HG03558 (cell line): Measurements from ENCODE around the gene APOD.
"Not testable (repeated sequence)": the region's sequence is repeated elsewhere in the genome, so short reads cannot be mapped to it uniquely, and the experiment has no call there.

Experiments used
- ATAC-seq: cut with Tn5 transposase; IDR thresholded peaks from one replicate; pipeline ENCODE4 v1.9.1; 2021; ENCODE audit warnings: moderate number of reproducible peaks; ENCODE audit not compliant: unreplicated experiment; ENCODE audit errors: extremely low read depth

The APOD gene

GRCh38 chr3:195590381-195590780 is 6.6 kb upstream of the APOD start:
- ATAC-seq: not testable (repeated sequence)

DNA sequence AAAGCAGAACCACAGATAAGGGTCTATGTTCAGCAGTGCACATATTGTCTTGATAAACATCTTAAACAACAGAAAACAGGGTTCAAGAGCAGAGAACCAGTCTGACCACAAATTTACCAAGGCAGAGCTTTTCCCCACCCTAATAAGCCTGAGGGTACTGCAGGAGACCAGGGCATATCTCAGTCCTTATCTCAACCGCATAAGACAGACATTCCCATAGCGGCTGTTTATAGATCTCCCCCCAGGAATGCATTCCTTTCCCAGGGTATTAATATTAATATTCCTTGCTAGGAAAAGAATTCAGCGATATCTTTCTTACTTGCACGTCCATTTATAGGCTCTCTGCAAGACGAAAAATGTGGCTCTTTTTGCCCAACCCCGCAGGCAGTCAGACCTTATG is 6.1 kb upstream of the APOD start:
- ATAC-seq: not testable (repeated sequence)

DNA sequence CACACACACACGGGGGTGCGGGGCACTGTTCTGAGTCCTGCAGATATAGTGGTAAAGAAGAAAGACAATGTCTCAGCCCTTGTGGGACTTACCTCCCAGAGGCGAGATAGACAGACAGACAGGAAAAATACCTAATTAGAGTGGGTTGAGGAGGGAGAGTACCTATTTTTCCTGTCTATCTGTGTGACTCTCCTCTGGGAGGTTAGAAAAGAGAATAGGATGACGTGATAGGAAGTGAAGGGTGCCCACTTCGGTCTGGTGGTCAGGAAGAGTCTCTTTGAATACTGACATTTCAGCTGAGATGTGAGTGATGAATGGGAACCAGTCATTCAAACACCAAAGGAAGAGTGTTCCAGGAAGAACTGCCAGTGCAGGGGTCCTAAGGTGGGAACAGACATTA is 4.1 kb upstream of the APOD start:
- ATAC-seq: no peak

DNA sequence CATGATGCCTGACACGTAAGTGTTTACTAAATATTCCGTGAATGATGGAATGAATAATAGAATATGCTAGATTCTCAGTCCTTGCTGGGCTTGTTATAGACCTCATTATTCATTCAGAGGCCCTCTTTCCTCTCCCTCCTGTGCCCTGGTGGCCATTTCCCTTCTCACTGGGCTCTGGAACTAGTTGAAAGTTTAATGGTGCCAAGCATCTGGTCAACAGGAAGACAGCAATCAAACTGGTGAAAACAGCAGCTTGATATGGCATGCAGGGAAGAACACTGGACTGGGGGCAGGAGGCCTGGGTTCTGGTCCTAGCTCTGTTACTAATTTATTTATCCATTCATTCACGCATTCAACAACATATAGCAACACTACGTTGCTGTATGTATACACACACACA is 3.7 kb upstream of the APOD start:
- no peak for ATAC-seq

DNA sequence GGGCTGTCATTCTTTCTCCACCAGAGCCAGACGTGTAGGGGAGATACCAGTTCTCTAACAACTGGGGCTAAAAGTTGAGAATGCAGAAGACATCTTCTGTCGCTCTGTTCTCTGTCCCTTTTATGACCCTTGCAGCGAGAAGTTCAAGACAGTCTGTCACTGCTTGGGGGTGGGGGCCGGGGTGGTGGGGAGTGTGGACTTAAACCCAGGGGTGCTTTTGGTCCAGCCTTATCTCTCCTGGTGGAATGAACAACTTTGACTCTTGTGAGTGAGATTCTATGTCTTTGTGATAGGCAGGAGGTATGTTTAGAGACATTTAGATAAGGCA is 767 bp upstream of the APOD start:
- no peak for ATAC-seq

DNA sequence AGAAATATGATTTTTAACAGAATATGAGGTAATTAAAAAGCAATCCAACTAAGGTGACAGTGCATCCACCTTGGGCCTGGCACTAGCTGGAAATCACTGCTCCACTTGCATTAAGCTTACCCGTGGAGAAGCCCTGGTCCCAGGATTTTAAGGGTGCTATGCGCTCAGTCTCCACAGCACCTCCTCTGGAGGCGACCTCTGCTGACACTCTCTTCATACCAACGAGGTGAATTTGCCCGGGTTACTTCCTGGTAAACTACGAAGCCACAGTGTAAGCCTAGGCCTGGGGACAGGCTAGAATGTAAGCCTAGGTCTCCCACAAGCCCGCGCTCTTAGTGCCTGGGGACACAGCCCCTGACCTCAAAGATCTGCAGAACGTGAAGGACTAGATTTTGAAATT is 793 bp downstream of the APOD start:
- ATAC-seq: no peak

DNA sequence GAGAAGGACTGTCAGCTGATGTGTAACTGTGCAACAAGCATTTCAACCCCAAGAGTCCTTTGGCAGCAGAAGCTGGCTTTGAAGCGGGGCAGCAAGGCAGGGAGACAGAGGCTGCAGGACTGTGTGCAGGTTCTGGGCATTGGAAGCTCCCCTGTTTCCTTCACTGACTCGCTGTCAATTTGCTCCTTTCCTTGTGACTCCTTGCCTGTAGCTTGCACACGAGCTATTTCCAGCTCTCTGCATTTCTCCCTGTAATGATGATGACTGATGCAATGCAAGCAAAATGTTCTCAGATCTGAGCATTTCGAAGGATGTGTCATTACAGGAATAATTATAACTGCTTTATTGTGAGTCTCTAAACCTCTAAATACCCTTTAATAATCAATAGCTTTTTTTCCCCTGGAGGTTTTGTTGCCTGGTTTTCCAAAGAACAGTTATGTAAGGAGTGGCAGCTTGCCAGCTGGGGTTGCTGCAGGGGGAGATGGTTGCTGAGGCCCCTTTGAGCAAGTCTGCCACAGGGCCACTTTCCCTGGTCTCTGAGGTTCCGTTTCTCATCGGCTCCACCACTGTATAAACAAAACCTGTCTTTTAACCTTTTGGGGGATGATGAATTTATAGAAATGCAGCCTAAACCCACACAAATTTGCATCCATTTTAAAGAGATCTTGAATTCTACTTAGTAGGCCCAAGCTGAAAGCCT is 2.8 kb downstream of the APOD start:
- no peak for ATAC-seq

DNA sequence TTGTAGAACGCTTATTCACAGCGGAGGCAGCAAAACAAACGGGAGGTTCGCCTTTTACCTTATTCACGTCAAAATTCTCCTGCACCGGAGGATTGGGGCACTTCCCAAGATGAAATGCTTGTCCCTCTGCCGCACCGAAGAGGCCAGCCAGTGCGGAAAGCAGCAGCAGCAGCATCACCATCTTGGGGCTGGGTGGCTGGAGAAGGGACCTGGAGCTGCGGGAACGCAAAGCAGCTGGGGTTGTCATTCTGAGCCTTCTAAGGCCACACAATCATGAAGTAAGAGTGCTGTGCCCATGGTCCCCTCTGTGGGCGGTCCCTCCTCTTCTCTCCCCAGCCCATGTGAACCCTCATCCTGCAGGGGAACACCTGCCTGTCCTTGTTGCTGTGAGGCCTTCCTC is 4.5 kb downstream of the APOD start:
- ATAC-seq: no peak

DNA sequence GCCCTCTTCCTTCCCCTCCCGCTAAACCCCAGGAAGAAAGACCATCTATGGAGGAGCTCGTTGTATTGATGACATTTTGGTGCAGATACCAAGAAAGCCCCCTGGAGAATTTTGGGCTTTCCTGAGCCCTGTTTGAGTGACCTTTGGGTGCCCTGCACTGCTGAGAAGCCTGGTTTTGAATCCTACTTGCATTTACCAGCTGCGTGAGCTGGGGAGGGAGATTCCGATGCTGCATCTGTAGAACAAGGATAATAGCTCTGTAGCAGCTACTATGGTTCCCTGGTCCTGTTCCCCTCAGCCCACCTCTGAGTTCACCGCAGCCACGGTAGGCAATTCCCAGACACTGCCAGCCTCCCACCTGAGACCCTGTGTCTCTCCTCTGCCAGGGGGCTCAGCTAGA is 5.2 kb downstream of the APOD start:
- ATAC-seq: no peak

GRCh38 chr3:195577645-195578177 is 6.0 kb downstream of the APOD start:
- no peak for ATAC-seq

DNA sequence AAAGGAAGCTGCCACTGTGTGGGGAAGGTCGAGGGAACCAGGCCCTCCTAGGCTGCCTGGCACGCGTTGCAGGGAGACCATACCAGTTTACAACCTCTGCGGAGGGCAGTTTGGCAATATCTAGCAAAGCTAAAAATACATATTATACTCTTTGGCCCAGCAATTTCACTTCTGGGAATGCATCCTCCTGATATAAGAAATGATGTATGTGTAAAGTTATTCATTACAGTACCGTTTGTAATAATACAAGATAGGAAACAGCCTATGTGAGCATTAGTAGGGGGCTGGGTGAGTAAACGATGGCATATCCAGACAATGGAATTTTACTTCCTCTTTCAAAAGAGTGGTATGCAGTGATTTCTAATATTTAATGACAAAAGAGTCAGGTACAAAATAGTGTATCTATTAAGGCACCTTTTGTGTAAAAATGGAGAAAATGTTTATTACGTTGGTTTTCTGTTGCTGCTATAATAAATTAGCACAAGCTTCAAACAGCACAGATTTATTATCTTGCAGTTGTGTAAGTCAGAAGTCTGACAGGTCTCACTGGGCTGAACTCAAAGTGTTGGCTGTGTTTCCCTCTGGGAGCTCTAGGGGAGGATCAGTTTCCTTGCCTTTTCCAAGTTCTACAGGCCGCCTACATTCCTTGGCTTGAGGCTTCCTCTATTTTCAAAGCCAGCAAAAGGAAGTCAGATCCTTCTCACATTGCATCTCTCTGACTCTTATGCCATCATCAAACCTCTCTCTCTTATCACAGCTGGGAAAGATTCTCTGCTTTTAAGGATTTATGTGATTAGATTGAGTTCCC is 9.0 kb downstream of the APOD start:
- no peak for ATAC-seq

GRCh38 chr3:195573611-195574496 is 9.9 kb downstream of the APOD start:
- no peak for ATAC-seq

DNA sequence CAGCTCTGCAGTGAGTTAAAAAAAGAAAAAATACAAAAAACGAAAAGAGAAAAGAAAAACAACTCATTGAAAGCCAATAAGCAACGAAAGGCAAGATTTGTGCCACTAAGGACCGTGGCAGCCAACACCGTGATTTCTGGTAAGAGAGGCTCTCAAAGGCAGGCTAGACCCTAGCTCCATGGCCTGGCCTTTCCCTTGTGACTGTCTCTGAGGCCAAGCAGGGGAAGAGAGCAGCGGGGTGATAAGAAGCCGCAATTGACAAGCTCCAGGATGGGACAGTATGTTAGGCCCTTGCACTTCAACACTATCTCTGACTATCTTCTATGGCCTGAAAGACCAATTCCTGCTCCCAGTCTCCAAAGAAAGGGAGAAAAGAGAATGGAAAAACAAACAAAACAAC is 12.4 kb downstream of the APOD start:
- no peak for ATAC-seq

DNA sequence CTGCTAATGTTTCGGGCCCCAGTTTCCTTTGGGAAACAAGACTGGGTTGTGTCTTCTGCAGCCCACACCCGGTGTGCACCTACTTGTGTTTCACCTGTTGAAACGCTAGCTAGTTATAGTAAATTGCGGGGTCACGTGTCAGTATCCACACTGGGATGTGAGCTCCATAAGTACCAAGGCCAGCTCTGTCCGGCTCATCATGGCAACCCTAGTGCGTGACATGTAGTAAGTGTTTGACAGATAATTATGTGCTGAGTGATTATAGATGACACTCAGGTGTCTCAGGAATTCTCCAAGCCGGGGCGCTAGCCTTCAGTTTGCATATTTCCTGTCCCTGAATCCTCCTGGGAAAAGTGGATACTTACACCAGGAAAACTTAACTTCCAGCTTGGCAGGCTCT is 12.8 kb downstream of the APOD start:
- ATAC-seq: no peak

- ATAC-seq: no peak
These were observed 13.4 kb downstream of the APOD start for GRCh38 chr3:195570344-195570743.

DNA sequence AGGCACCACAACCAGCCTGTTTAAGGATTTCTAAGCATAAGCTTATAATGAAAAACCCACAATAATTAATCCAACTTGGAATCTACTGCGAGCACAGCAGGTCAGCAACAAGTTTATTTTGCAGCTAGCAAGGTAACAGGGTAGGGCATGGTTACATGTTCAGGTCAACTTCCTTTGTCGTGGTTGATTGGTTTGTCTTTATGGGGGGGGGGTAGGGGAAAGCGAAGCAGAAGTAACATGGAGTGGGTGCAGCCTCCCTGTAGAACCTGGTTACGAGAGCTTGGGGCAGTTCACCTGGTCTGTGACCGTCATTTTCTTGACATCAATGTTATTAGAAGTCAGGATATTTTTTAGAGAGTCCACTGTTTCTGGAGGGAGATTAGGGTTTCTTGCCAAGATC is 15.1 kb downstream of the APOD start:
- ATAC-seq: no peak

- ATAC-seq: no peak
These were observed 16.9 kb downstream of the APOD start for GRCh38 chr3:195566797-195567196.

- no peak for ATAC-seq
These were observed 18.0 kb downstream of the APOD start for GRCh38 chr3:195565716-195566115.

GRCh38 chr3:195563317-195563716 is 20.4 kb downstream of the APOD start:
- no peak for ATAC-seq

GRCh38 chr3:195559723-195560409 is 23.9 kb downstream of the APOD start:
- no peak for ATAC-seq
